ENCODE measurements around the gene CARS1.

DNA sequence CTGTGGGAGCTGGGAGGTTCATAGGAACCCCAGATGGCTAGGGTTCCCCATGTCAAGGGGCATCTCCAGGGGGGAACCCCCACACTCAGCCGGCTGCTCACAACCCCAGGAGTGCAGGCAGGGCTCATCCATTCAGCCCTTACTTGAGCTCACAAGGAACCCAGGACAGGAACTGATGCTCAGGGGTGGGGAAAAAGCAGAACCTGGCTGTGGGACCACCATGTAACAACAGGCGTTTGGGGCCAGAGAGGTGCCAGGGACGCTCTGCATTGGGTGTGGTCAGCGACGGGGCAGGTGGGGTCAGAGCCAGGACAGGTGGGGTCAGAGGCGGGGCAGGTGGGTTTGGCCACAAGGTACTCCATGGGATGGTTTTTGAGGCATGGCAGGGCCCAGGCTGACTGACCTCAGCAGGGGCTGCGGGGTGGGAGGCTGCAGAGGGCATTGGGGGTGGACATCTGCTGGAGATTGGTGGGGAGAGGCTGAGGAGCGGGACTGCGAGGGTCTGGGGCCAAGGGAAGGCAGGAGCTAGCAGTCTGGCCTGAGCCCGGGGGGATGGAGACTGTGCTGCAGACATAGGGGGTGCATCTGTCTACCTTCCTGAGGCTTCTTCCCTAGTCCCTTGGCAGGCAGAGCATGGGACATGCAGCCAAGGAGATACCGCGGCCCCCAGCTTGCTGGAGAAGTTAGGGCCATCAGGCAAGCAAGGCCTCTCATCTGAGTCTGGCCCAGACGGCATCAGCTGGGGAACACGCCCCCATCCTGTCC, 34.0 kb upstream of the CARS1 start:
- TF ChIP-seq, protein P1, sequence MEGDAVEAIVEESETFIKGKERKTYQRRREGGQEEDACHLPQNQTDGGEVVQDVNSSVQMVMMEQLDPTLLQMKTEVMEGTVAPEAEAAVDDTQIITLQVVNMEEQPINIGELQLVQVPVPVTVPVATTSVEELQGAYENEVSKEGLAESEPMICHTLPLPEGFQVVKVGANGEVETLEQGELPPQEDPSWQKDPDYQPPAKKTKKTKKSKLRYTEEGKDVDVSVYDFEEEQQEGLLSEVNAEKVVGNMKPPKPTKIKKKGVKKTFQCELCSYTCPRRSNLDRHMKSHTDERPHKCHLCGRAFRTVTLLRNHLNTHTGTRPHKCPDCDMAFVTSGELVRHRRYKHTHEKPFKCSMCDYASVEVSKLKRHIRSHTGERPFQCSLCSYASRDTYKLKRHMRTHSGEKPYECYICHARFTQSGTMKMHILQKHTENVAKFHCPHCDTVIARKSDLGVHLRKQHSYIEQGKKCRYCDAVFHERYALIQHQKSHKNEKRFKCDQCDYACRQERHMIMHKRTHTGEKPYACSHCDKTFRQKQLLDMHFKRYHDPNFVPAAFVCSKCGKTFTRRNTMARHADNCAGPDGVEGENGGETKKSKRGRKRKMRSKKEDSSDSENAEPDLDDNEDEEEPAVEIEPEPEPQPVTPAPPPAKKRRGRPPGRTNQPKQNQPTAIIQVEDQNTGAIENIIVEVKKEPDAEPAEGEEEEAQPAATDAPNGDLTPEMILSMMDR (IDR thresholded peaks at IDR 0.05) = no peak
- TF ChIP-seq TEAD4 (IDR thresholded peaks at IDR 0.05; ENCODE audit: borderline replicate concordance, insufficient read depth) = no peak
- no peak for TF ChIP-seq EP300 (IDR thresholded peaks at IDR 0.05; ENCODE audit: borderline replicate concordance in 1 of 2, low read depth in 1 of 2, low read length in 1 of 2)
- no peak for TF ChIP-seq POLR2AphosphoS5 (IDR thresholded peaks at IDR 0.05; ENCODE audit: low read depth, low read length)
- TF ChIP-seq, protein P2, sequence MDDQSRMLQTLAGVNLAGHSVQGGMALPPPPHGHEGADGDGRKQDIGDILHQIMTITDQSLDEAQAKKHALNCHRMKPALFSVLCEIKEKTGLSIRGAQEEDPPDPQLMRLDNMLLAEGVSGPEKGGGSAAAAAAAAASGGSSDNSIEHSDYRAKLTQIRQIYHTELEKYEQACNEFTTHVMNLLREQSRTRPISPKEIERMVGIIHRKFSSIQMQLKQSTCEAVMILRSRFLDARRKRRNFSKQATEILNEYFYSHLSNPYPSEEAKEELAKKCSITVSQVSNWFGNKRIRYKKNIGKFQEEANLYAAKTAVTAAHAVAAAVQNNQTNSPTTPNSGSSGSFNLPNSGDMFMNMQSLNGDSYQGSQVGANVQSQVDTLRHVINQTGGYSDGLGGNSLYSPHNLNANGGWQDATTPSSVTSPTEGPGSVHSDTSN (IDR thresholded peaks at IDR 0.05) = no peak
- no peak for TF ChIP-seq GABPA (IDR thresholded peaks at IDR 0.05; ENCODE audit: low read depth)
- no peak for TF ChIP-seq CHD2 (IDR thresholded peaks at IDR 0.05; ENCODE audit: low read length, partially characterized antibody)
- TF ChIP-seq RAD21 (IDR thresholded peaks at IDR 0.05; ENCODE audit: low read length) = no peak
- TF ChIP-seq, protein P3, sequence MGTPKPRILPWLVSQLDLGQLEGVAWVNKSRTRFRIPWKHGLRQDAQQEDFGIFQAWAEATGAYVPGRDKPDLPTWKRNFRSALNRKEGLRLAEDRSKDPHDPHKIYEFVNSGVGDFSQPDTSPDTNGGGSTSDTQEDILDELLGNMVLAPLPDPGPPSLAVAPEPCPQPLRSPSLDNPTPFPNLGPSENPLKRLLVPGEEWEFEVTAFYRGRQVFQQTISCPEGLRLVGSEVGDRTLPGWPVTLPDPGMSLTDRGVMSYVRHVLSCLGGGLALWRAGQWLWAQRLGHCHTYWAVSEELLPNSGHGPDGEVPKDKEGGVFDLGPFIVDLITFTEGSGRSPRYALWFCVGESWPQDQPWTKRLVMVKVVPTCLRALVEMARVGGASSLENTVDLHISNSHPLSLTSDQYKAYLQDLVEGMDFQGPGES (IDR thresholded peaks at IDR 0.05; ENCODE audit: low read depth, low read length) = no peak
- TF ChIP-seq RFX5 (IDR thresholded peaks at IDR 0.05; ENCODE audit: low read length) = no peak
- TF ChIP-seq EZH2phosphoT487 (IDR thresholded peaks at IDR 0.05; ENCODE audit: borderline replicate concordance, low read depth) = no peak
- TF ChIP-seq SIN3A (IDR thresholded peaks at IDR 0.05; ENCODE audit: borderline replicate concordance, low read depth, low read length) = no peak
